D721Med (cell line): ENCODE measurements around the gene LRRC61.

Experiments
- DNase-seq: peaks from one replicate; pipeline ENCODE4 v3.0.0; 2011; ENCODE audit warnings: low spot score; ENCODE audit not compliant: insufficient read length
- FAIRE-seq: peaks from 2 replicates; lab custom pipeline; 2011; peaks lifted over from hg19 to GRCh38; lab: Jason Lieb, UNC
- TF ChIP-seq, protein P1 (sequence below): IDR thresholded peaks from 2 replicates; pipeline ENCODE4 v1.5.1; 2012; ENCODE audit warnings: mild to moderate bottlenecking, control low read depth; ENCODE audit not compliant: insufficient read depth; ENCODE audit errors: missing control alignments

The LRRC61 gene

DNA sequence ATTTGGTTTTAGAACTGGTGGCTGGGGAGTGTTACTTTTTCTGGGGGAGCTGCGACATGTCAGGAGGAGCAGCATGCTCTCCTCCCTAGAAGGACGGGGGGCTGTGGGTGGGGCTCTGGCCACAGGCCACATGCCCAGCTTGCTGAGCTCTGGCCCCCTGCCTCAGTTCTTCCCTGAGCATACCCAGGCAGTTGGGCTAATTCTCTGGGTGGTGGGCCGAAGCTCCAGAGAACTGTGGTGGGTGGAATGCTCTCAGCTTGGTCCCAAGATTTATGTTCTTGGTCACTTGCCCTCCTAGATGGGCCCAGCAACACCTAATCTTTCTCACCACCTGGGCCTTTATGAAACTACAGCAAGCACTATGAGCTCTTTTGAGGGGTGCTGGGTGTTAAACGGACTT, 50.9 kb downstream of the LRRC61 start:
- TF ChIP-seq, protein P1, sequence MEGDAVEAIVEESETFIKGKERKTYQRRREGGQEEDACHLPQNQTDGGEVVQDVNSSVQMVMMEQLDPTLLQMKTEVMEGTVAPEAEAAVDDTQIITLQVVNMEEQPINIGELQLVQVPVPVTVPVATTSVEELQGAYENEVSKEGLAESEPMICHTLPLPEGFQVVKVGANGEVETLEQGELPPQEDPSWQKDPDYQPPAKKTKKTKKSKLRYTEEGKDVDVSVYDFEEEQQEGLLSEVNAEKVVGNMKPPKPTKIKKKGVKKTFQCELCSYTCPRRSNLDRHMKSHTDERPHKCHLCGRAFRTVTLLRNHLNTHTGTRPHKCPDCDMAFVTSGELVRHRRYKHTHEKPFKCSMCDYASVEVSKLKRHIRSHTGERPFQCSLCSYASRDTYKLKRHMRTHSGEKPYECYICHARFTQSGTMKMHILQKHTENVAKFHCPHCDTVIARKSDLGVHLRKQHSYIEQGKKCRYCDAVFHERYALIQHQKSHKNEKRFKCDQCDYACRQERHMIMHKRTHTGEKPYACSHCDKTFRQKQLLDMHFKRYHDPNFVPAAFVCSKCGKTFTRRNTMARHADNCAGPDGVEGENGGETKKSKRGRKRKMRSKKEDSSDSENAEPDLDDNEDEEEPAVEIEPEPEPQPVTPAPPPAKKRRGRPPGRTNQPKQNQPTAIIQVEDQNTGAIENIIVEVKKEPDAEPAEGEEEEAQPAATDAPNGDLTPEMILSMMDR: no peak
- DNase-seq (no peak), FAIRE-seq (no peak)

DNA sequence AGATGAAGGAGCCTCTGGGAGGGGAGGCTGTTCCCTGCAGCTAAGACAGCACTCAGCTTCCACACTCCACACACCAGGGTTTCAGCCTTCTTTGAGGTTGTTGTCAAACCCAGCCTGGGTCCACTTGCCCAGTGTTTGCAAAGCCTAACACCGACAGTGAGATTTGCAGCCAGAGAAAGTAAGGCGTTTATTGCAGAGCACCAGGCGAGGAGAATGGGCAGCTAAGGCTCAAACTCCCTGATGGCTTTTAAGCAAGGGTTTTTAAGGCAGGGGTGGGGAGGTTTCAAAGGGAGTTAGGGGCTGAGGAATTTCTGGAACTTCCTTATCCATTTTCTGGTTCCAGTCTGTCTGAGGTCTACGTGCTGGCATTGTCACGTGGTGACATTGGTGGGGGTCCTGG, 51.3 kb downstream of the LRRC61 start:
- TF ChIP-seq, protein P1: no peak
- DNase-seq (no peak), FAIRE-seq (no peak)

DNA sequence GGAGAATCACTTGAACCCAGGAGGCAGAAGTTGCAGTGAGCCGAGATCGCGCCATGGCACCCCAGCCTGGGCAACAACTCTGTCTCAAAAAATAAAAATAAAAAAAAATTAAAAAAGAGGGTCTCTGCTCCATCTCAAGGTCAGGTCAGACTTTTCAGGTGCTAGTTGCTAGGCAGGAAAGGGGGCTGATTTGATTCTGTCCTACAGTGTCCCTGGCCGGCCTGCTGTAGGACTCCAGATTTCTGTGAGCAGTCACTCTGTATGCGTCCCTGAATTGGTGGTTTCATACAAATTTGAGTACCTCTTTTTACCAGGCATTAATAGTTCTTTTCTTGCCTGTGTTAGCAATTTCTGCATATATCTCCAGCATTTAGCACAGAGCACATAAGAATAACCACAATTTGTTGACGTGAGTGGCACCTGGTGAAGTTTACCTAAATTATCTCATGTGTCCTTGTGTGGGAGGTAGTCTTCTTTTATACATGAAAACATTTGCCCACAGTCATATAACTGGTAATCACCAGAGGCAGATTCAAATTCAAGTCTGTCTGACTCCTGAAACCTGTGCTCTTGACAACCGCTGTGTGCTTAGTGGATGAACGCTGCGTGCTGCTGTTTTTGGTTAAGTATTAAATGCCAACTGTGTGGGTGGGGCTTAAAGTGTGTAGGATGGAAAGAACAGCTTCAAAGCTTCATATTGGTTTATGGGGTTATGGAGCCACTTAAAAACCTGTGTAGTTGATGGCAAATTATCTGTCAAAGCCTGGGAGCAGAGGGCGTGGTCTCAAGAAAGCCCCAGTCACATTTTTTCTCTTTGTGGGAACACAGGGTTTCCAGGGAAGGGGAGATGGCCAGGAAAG, 52.7 kb downstream of the LRRC61 start:
- no peak for FAIRE-seq
- no peak for DNase-seq
- TF ChIP-seq, protein P1: no peak

DNA sequence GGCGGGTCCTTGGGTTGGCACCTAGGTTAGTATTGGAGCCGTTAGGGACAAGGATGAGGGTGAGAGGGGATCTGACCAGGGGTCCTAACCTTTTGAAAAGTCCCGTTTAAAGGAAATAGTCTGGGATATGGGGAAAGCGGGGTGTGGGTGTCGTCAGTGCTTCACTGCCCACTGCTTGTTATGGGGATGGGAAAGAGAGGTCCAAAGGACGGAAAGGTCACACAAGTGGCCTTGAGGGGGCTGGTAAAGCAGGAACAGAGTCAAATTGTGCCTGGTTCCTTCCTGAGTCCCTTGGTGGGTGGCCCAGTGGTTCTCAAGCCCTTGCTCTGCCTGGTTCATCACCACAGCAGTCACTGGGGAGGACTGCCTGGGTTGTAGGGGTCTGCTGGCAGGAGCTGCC, 53.4 kb downstream of the LRRC61 start:
- no peak for FAIRE-seq
- no peak for DNase-seq
- TF ChIP-seq, protein P1: no peak

DNA sequence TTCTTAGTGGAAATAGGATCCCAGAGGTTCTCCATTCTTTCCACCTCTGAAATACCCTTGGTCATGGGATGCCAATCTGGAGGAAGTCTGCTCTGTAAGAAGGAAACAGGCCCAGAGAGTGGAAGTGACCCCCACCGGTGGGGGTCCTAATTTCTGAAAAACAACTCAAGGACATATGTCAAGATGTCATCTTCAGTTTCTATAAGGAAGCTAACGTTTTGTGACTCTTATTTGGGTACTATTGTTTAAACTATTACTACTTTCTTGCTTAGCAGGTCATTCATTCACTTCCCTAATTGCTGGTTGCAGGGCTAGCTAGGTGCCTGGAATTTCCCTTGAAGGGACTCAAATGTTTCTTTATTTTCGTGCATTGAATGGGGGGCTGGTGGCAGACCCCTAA, 54.0 kb downstream of the LRRC61 start:
- TF ChIP-seq, protein P1: no peak
- DNase-seq (no peak), FAIRE-seq (no peak)

DNA sequence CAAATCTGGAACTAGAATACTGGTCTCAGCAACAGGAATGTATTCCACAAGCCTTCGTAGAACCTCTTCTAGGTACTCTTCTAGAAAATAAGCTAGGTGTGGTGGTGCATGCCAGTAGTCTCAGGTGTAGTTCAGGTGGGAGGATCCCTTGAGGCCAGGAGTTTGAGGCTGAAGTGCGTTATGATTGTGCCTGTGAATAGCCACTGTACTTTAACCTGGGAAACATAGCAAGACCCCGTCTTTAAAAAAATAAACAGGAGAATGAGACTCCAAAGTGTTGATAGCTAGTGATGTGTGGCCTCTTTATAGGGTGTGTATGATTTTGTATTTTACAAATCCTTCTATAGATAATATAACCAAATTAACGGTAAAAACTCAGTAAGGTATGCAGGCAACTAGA, 54.5 kb downstream of the LRRC61 start:
- TF ChIP-seq, protein P1: no peak
- FAIRE-seq (no peak), DNase-seq (no peak)
